ENCODE data around the gene GOLGA6L7.
"Not testable (repeated sequence)": the region's sequence is repeated elsewhere in the genome, so short reads cannot be mapped to it uniquely, and the experiment has no call there.

GOLGA6L7 gene

GRCh38 chr15:28848521-28848920, at the start of gene GOLGA6L7:
TSS of gene GOLGA6L7 (minus strand) at chr15:28848644. CDS start at chr15:28848549, 95 bp downstream.
- not testable (repeated sequence) for H3K27me3 ChIP-seq (ENCODE audit: control insufficient read depth, insufficient read depth, low read length); H3K4me3 ChIP-seq (ENCODE audit: low read depth, low read length); H3K4me1 ChIP-seq (ENCODE audit: control insufficient read depth, insufficient read depth, low read length); H3K9me3 ChIP-seq (ENCODE audit: control insufficient read depth, insufficient read depth, low read length); H3K36me3 ChIP-seq (ENCODE audit: control insufficient read depth, insufficient read depth, low read length); H3K9ac ChIP-seq (ENCODE audit: low read depth, low read length)

GRCh38 chr15:28897861-28898585, 49.6 kb upstream of the GOLGA6L7 start:
- Histone ChIP-seq H3K27me3 (ENCODE audit: control insufficient read depth, insufficient read depth, low read length) (no peaks in the 10 kb centered on the region), H3K36me3 (ENCODE audit: control insufficient read depth, insufficient read depth, low read length) (no peaks in the 10 kb centered on the region), H3K9ac (ENCODE audit: low read depth, low read length) (no peak overlapping the region), H3K4me1 (ENCODE audit: control insufficient read depth, insufficient read depth, low read length) (no peaks in the 10 kb centered on the region), H3K4me3 (ENCODE audit: low read depth, low read length) (no peak overlapping the region), H3K9me3 (ENCODE audit: control insufficient read depth, insufficient read depth, low read length) (no peaks in the 10 kb centered on the region)

- no peaks in the 10 kb centered on the region for H3K9me3 ChIP-seq (ENCODE audit: control insufficient read depth, insufficient read depth, low read length)
- H3K36me3 ChIP-seq (ENCODE audit: control insufficient read depth, insufficient read depth, low read length) = no peaks in the 10 kb centered on the region
- H3K9ac ChIP-seq (ENCODE audit: low read depth, low read length) = no peak overlapping the region
- H3K4me3 ChIP-seq (ENCODE audit: low read depth, low read length) = no peak overlapping the region
- H3K4me1 ChIP-seq (ENCODE audit: control insufficient read depth, insufficient read depth, low read length) = no peaks in the 10 kb centered on the region
- H3K27me3 ChIP-seq (ENCODE audit: control insufficient read depth, insufficient read depth, low read length) = no peaks in the 10 kb centered on the region
Observed at GRCh38 chr15:28896951-28897350, 48.5 kb upstream of the GOLGA6L7 start.

- Histone ChIP-seq H3K9ac (ENCODE audit: low read depth, low read length) (no peak overlapping the region), H3K36me3 (ENCODE audit: control insufficient read depth, insufficient read depth, low read length) (no peaks in the 10 kb centered on the region), H3K9me3 (ENCODE audit: control insufficient read depth, insufficient read depth, low read length) (no peaks in the 10 kb centered on the region), H3K4me1 (ENCODE audit: control insufficient read depth, insufficient read depth, low read length) (no peaks in the 10 kb centered on the region), H3K27me3 (ENCODE audit: control insufficient read depth, insufficient read depth, low read length) (no peaks in the 10 kb centered on the region), H3K4me3 (ENCODE audit: low read depth, low read length) (no peak overlapping the region)
Observed at GRCh38 chr15:28895566-28895965, 47.1 kb upstream of the GOLGA6L7 start.

- Histone ChIP-seq H3K36me3 (ENCODE audit: control insufficient read depth, insufficient read depth, low read length) (no peaks in the 10 kb centered on the region), H3K4me1 (ENCODE audit: control insufficient read depth, insufficient read depth, low read length) (no peaks in the 10 kb centered on the region), H3K9me3 (ENCODE audit: control insufficient read depth, insufficient read depth, low read length) (no peaks in the 10 kb centered on the region), H3K4me3 (ENCODE audit: low read depth, low read length) (no peak overlapping the region), H3K27me3 (ENCODE audit: control insufficient read depth, insufficient read depth, low read length) (no peaks in the 10 kb centered on the region), H3K9ac (ENCODE audit: low read depth, low read length) (no peak overlapping the region)
Observed at GRCh38 chr15:28895146-28895545, 46.7 kb upstream of the GOLGA6L7 start.

- no peaks in the 10 kb centered on the region for H3K36me3 ChIP-seq (ENCODE audit: control insufficient read depth, insufficient read depth, low read length)
- H3K4me3 ChIP-seq (ENCODE audit: low read depth, low read length) = no peak overlapping the region
- H3K27me3 ChIP-seq (ENCODE audit: control insufficient read depth, insufficient read depth, low read length) = no peaks in the 10 kb centered on the region
- H3K4me1 ChIP-seq (ENCODE audit: control insufficient read depth, insufficient read depth, low read length) = no peaks in the 10 kb centered on the region
- no peak overlapping the region for H3K9ac ChIP-seq (ENCODE audit: low read depth, low read length)
- no peaks in the 10 kb centered on the region for H3K9me3 ChIP-seq (ENCODE audit: control insufficient read depth, insufficient read depth, low read length)
Observed at GRCh38 chr15:28894631-28895030, 46.2 kb upstream of the GOLGA6L7 start.

GRCh38 chr15:28892789-28893610, 44.6 kb upstream of the GOLGA6L7 start:
- Histone ChIP-seq H3K36me3 (ENCODE audit: control insufficient read depth, insufficient read depth, low read length) (no peaks in the 10 kb centered on the region), H3K27me3 (ENCODE audit: control insufficient read depth, insufficient read depth, low read length) (peaks cover 2% of the 10 kb centered on the region), H3K4me1 (ENCODE audit: control insufficient read depth, insufficient read depth, low read length) (no peaks in the 10 kb centered on the region), H3K9me3 (ENCODE audit: control insufficient read depth, insufficient read depth, low read length) (no peaks in the 10 kb centered on the region), H3K4me3 (ENCODE audit: low read depth, low read length) (no peak overlapping the region), H3K9ac (ENCODE audit: low read depth, low read length) (no peak overlapping the region)

- peaks cover 12% of the 10 kb centered on the region for H3K27me3 ChIP-seq (ENCODE audit: control insufficient read depth, insufficient read depth, low read length)
- no peaks in the 10 kb centered on the region for H3K36me3 ChIP-seq (ENCODE audit: control insufficient read depth, insufficient read depth, low read length)
- no peak overlapping the region for H3K9ac ChIP-seq (ENCODE audit: low read depth, low read length)
- H3K9me3 ChIP-seq (ENCODE audit: control insufficient read depth, insufficient read depth, low read length) = no peaks in the 10 kb centered on the region
- H3K4me1 ChIP-seq (ENCODE audit: control insufficient read depth, insufficient read depth, low read length) = no peaks in the 10 kb centered on the region
- H3K4me3 ChIP-seq (ENCODE audit: low read depth, low read length) = no peak overlapping the region
Observed at GRCh38 chr15:28891588-28891987, 43.1 kb upstream of the GOLGA6L7 start.

GRCh38 chr15:28890711-28891495, 42.5 kb upstream of the GOLGA6L7 start:
- H3K9ac ChIP-seq (ENCODE audit: low read depth, low read length) = no peak overlapping the region
- H3K36me3 ChIP-seq (ENCODE audit: control insufficient read depth, insufficient read depth, low read length) = no peaks in the 10 kb centered on the region
- peaks cover 12% of the 10 kb centered on the region for H3K27me3 ChIP-seq (ENCODE audit: control insufficient read depth, insufficient read depth, low read length)
- H3K4me1 ChIP-seq (ENCODE audit: control insufficient read depth, insufficient read depth, low read length) = no peaks in the 10 kb centered on the region
- no peak overlapping the region for H3K4me3 ChIP-seq (ENCODE audit: low read depth, low read length)
- H3K9me3 ChIP-seq (ENCODE audit: control insufficient read depth, insufficient read depth, low read length) = no peaks in the 10 kb centered on the region

- not testable (repeated sequence) for H3K9me3 ChIP-seq (ENCODE audit: control insufficient read depth, insufficient read depth, low read length); H3K9ac ChIP-seq (ENCODE audit: low read depth, low read length); H3K4me1 ChIP-seq (ENCODE audit: control insufficient read depth, insufficient read depth, low read length); H3K36me3 ChIP-seq (ENCODE audit: control insufficient read depth, insufficient read depth, low read length); H3K4me3 ChIP-seq (ENCODE audit: low read depth, low read length)
- peaks cover 14% of the 10 kb centered on the region for H3K27me3 ChIP-seq (ENCODE audit: control insufficient read depth, insufficient read depth, low read length)
Observed at GRCh38 chr15:28890291-28890690, 41.8 kb upstream of the GOLGA6L7 start.

- not testable (repeated sequence) for H3K4me3 ChIP-seq (ENCODE audit: low read depth, low read length); H3K9ac ChIP-seq (ENCODE audit: low read depth, low read length); H3K36me3 ChIP-seq (ENCODE audit: control insufficient read depth, insufficient read depth, low read length); H3K9me3 ChIP-seq (ENCODE audit: control insufficient read depth, insufficient read depth, low read length); H3K4me1 ChIP-seq (ENCODE audit: control insufficient read depth, insufficient read depth, low read length)
- H3K27me3 ChIP-seq (ENCODE audit: control insufficient read depth, insufficient read depth, low read length) = peaks cover 18% of the 10 kb centered on the region
Observed at GRCh38 chr15:28889871-28890270, 41.4 kb upstream of the GOLGA6L7 start.

Measured in iPS-15b (cell line).